Cardiac septum (tissue), 1 donor: ENCODE measurements around the gene SHOC2. TPM values are rescaled to one million over a fixed set of nuclear protein-coding genes. Genes with fewer than 3 reads are reported as not detected.

Experiments
- DNase-seq: peaks from one replicate; pipeline ENCODE4 v3.0.0-alpha.2; 2020; ENCODE audit warnings: low spot score
- intact Hi-C: fragments of 100-400 bp; cut with DNase I; formaldehyde crosslinking; loops from one replicate; pipeline ENCODE4 v1.14.0; 2022
- total RNA-seq: library from RNA; stranded (reverse); fragmentation: NEBNext Ultra II Directional; extraction: Animal tissue kit (Norgen Biotek cat#: 25700); gene quantifications from one replicate; pipeline ENCODE4 v1.2.1, GENCODE V29; 2021
- donor health status: DM: no; HTN: no; CAD: no.

Gene SHOC2
- total RNA-seq, 1 donor from 2014 or later, result 51.4 TPM

DNA sequence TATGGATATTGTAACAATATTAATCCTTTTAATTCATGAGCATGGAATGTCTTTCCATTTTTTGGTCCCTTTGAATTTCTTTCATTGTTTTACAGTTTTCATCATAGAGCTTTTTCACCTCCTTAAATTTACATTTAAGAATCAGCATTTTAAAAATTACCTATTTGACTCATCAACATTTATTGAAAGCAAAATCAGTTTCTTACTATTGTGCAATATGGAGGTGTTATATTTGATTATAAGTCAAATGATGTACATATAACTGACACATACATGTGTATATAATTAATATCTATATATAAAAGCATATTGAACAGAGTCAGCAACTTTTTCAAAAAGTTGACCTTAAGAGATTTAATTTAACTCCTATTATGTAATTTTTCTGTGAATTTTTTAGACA is 52.2 kb downstream of the SHOC2 start:
- intact Hi-C loops, result no loop called here
- DNase-seq, result no peak

DNA sequence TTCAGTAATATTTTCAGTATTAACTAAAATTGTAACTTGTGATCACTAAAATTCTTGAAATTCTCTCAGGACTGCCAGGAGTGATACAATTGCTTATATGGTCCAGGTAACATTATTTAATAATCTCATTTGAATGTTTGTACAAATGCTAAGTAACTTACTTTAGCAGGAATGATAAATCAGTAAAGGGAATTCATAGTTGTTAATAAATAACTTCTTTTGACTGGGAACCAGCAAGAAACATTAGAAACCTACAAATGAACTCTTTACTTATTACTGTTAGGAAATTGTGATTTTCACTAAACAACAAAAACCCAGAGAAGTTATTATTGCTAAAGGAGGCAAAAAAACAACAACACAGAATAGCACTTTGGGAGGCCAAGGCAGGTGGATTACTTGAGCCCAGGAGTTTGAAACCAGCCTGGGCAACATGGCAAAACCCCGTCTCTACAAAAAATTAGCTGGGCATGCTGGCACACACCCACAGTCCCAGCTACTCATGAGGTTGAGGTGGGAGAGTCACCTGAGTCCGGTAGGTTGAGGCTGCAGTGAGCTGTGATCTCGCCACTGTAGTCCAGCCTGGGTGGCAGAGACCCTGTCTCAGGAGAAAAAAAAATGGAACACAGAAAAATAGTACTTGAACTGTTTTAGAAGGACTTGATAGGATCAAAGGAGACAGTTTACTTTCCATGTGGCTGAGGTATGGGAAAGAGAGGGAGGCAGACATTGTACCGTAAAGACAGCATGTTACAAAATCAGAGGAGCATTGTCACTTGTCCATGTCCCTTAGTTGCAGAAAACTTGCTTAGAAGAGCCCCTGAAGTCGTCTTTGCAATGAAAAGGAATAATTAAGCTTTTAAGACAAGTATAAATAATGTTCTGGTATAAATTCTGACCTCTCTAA is 53.1 kb downstream of the SHOC2 start:
- DNase-seq, result no peak
- intact Hi-C loops, result no loop called here

DNA sequence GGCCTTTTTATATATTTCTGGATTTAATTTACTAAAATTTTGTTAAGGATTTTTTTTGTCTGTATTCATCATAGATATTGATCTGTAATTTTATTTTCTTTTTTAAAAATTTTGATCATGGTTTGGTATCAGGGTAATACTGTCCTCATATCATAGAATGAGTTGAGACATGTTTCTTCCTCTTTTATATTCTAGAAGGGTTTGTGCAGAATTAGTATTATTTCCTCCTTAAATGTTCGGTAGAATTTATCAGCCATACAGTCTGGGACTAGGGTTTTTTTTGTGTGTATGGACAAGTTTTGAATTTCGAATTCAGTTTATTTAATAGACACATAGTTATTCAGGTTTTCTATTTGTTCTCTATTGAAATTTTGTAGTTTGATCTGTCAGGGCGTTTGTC is 54.0 kb downstream of the SHOC2 start:
- DNase-seq, result no peak

DNA sequence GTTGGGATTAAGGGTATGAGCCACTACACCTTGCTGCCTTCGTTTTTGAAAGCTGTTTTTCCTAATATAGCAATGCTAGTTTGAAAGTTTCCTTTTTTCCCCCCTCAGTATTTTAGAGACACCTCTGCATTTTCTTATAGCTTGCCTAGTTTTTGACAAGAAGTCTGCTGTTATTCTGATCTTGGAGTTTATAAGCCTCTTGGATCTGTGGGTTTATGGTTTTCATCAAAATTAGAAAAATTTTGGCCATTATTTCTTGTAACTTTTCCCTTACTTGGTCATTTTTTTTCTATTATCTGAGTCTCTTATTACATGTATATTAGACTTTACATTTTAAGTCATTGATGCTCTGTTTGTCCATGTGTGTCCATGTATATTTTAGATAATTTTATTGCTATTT is 57.2 kb downstream of the SHOC2 start:
- no peak for DNase-seq
- intact Hi-C loops, result no loop called here

More for the DNA sequence above, 54.0 kb downstream of the SHOC2 start:
- intact Hi-C loops, result no loop called here

DNA sequence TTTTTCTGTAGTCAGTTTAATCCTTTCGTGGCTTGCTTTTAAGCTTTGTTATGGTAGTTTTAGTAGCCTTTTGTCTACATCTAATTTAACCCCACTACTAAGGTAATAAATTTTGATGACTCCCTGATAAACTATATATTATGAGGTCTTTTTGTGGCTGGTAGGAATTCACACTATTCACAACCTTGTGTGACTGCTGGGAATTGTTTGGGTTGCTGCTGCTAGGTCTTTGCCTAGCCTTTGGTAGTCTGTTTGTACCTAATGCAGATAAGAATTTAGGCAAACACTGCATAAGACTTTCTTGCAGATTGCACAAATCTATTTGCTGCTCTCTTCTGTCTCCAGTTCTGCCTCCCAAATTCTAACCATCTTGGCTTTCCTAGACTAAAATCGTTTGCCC is 58.3 kb downstream of the SHOC2 start:
- intact Hi-C loops, result no loop called here
- no peak for DNase-seq

DNA sequence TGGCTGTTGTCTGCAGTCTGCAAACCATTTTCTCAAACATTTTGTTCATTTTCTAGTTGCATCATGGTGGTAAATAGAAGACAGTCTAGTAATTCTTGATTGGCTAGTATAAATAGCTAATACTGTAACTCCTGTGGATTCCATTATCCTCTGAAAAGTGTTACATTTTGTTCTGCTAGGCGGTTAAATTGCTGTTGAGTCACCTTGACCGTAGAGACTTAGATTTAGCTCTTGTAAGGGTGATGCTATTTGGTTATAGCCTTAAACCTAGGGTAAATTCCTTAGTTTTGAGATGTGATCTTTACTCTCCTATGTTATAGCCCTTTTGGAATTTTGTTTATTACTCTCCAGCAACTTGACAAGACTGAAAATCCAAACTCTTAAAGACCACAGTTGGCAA is 58.8 kb downstream of the SHOC2 start:
- intact Hi-C loops, result no loop called here
- DNase-seq, result no peak

DNA sequence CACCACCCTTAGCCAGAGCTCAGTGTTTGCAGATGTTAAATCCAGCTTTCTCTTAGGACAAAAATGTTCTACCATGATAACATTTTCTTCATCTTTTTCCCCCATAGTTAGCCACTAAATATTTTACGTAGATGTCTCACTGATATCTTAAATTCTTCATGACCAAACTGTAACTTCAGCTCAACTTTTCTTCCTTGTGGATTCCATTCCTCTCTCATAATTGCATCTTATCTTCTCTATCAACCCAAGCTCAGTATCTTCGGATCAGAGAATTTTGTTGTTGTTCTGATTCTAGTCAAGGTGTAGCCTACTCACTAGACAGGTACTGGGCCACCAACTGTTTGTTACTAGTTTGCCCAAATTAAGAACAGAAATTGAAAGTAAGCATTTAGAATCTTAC is 60.2 kb downstream of the SHOC2 start:
- intact Hi-C loops, result no loop called here
- DNase-seq, result no peak

DNA sequence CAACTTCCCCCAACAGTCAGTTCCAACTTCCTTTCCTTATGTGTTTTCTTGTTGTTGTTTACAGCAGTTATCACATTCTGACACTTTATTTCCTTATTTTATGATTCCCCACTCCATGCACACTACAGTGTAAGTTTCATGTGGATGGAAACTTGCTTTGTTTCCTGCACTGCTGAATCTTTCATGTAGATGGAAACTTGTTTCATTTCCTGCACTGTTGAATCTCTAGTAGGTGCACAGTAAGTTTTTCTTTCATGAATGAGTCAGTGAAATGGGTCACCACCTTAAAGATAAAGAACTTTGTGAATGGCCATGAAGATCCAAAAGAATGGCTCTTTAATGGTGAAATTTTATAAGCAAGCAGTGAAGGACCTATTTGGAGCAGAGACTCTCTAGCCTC is 61.4 kb downstream of the SHOC2 start:
- intact Hi-C loops, result no loop called here
- no peak for DNase-seq

DNA sequence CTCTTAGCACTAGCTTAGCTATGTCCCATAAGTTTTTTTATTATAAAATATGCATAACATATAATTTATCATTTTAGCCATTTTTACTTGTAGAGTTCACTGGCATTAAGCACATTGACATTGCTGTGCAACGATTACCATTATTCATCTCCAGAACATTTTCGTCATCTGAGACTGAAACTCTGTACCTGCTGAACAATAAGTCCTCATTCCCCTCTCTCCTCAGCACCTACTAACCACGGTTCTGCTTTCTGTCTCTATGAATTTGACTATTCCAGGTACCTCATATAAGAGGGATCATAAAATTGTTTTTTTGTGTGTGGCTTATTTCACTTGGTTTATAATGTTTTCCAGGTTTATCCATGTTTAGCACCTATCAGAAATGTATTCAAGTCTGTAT is 64.1 kb downstream of the SHOC2 start:
- no peak for DNase-seq
- intact Hi-C loops, result no loop called here

DNA sequence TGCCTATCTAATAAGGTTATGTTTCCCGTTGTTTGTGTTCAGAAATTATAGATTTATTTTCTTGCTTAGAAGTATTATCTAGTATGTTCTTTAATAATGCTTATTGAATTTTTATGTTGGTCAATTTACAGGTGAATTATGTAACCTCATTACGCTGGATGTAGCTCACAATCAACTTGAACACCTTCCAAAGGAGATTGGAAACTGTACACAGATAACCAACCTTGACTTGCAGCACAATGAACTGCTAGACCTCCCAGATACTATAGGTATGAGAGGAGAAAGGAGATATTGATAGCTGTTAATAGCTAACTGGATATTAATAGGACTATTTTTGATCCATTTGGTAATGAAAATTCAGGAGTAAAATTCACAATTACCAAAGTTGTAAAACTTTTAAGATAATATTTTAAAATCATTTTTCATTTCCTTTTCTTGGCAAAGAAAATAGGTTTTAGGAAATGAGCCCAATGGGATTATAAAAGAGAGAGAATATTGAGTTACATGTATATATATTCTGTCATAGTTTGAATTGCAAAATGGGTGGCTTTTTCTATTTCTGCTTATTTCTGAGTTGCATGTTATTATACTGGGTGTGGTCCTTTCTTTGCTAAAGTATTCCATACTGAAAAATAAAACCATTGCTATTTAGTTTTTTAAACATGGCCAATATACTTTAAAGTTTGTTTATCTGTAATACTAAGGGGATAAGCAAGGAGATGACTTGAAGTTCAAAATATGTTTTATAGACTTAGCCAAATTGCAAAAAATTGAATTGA is 66.3 kb downstream of the SHOC2 start:
- intact Hi-C loops, result no loop called here
- no peak for DNase-seq

DNA sequence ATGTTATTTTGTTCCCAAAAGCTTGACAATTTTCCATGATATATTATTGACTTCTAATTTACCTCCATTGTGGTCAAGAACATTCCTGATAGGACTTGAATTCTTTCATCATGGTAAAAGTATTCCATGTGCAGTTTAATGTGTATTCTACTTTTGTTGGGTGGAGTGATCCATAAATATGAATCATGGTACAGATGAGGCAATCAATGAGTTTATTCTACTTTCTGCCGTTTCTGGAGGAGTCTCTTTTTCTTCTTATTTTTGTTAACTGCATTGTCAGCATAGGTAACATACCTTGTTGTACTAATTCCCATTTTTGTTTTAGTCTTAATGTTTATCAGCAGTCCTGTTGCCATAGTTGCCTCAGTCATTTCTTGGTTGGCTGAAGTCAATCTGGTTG is 69.6 kb downstream of the SHOC2 start:
- DNase-seq, result no peak
- intact Hi-C loops, result no loop called here

DNA sequence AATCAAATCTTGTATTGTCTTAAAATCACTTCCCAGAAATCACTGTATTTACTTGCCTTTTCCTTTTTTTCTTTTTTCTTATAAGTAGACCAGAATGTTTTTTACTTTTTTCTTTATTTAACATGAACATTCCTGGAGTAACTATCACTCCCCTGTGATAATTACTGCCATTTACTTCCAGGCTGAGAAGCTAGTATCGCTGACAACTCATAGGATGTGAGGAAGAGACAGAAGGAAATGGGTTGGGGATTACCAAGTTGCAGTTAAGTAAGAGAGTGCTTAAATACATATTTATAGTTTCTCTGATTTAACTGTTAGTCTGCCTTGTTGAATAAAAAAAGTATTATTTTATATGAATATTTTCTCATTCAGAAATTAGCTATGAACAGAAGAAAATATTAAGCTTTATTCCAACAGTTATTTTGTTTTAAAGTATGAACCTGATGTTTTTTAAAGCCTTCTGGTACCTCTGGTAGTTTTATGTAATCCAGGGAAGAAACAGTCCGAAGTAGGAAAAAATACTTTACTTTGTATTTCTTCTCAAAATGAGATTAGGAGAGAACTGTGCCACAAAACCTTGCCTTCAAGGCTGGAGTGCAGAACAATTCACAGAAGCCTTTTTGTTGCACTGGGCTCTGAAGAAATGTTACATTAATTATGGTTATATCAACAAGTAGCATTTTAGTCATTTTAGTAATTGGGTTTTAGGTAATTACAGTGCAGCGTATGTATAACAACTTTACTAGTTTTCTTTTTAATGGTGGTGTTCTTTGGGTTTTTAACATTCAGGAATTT is 72.8 kb downstream of the SHOC2 start:
- intact Hi-C loops, result no loop called here
- no peak for DNase-seq

DNA sequence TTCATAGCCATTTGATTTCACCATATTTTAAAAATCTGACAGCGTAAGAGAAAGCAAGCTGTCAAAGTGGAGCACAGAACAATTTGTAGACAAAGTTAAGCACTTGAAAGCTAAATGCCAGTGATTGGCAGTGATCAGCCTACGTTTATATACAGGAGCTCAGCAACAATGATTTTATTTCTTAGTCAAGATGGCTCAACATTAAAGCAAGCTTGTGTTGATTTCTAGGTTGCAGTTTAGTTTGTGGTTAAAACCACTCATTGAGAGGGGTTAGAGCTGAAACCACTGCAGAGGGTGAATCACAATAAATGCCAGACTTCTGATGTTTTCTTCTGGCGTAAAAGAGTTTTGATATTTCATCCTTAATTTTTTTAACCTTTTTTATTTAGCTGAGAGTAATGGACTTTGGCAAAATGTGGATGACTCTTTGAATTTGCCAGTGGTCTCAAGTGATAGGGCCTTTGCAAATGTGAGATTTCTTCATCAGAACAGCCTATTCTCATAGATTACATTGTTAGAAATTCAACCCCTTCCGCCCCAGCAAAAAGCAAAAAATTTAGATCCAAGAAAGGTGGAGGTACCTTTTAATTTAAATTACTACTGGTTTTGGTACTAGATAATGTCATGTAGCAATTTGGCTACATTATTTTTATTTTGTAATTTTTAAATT is 73.8 kb downstream of the SHOC2 start:
- intact Hi-C loops, result no loop called here

DNA sequence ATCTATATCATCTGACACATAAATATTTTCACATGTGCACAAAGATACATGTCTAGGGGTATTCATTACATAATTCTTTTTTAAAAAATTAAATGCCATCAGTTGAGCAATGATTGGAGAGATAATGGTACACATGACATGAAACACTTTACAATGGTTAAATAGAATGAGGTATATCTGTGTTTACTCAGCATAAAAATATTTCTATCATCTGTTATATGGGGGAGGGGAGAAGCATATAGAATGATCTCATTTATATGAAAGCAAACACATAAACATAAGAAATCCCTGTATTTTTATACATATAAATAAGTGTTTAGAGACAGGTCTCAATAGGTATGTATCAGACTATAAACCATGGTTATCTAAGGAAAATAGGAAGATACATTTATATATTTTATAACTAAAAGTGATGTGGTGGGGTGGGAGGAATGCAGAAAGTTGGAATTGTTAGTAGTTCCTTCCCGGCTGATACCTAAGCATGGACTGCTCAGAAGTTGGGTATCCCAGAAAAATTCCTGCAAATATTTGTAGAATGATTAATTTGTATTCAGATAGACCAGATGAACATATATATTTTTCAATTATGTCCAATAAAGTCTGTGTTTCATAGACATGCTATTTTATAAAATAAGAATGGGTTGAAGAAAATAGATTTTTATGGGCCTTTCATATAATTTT is 75.1 kb downstream of the SHOC2 start:
- DNase-seq, result no peak
- intact Hi-C loops, result no loop called here

More for the DNA sequence above, 73.8 kb downstream of the SHOC2 start:
- no peak for DNase-seq

DNA sequence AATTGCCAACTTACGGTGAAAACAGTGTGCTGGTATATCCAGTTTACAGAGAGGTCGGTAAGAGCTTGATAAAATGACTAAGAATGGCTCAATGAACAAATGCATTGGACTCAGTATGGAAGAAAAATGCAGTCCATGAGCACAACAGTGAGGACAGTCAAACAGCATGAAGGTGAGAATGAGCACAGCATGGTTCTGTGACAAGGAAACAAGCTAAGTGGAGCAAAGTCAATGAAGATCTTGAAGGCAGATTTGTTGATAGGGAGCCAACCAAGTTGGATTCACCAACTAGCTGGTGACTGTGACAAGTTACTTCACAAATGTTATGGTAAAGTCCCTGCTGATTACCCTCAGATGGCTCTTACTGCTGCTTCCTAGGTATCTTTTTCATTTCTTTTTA is 75.9 kb downstream of the SHOC2 start:
- intact Hi-C loops, result no loop called here
- no peak for DNase-seq

DNA sequence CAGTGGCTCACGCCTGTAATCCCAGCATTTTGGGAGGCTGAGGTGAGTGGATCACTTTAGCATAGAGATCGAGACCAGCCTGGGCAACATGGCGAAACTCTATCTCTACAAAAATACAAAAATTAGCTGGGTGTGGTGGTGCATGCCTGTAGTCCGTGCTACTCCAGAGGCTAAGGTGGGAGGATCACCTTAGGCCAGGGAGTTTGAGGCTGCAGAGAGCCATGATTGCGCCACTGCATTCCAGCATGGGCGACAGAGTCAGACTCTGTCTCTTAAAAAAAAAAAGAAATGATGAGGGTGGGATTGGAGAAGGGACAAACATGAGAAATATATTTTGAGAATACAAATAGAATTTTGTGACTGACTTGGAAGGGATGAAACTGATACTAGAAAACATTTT is 76.9 kb downstream of the SHOC2 start:
- intact Hi-C loops, result no loop called here
- DNase-seq, result no peak

DNA sequence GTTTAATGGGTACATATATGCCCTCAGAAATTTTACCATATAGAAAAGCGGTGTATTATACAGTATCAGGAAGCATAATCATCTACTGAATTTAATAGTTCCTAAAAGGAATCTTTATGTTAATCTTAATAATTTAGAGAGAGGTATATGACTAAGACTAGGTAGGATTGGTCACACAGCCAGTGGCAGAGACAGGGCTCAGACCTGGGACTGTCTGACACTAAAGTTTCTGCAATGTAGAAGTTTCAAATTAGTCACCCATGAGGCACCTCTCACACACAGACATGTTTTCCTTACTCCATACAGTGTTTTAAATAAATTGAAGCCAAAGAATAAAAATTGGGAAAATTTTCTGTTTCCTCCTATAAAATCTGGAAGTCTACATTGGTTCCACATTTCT is 84.6 kb downstream of the SHOC2 start:
- intact Hi-C loops, result no loop called here
- no peak for DNase-seq

DNA sequence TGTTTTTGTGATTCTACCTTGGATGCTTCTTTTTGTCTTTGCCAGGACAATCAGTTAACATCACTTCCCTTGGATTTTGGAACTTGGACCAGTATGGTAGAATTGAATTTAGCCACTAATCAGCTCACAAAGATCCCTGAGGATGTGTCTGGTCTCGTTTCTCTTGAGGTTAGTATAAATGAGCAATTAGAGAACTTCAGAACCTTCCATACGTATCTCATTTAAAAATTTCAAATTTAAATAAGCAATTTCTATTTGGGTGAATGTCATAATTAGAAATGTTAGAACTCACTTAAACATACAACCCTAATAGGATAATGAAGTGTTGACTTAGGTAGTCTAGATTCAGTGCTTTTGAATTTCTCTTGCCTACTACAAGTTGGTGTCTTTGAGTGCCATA is 88.1 kb downstream of the SHOC2 start:
- DNase-seq, result no peak
- intact Hi-C loops, result no loop called here

DNA sequence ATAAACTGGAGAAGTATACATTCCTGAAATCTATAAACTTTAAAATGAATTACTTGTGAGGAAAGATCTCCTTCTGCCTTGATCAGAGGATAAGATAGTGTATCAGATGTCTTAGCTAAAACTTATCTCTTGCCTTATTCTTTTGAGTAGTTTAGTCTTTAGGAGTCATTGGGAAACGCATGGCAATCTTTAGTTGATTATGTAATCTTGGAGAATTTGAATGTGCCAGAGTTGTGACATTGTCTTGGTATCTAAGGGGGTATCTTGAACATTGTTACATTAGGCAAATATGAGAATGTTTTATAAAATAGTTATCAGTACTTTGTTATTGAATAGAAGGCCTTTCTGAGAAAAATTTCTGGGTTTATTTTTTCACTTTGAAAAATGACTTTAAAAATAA is 95.8 kb downstream of the SHOC2 start:
- intact Hi-C loops, result no loop called here
- no peak for DNase-seq
